Ishikawa (cell line): ENCODE results near the gene RPS6KA6.

Experiments used
- CEBPB ChIP-seq: IDR thresholded peaks from 2 replicates; pipeline ENCODE4 v1.6.1; 2012
- CREB1 ChIP-seq: IDR thresholded peaks from 2 replicates; pipeline ENCODE4 v1.6.1; 2012; ENCODE audit warnings: low read depth
- EGR1 ChIP-seq: IDR thresholded peaks from 2 replicates; pipeline ENCODE4 v1.6.1; 2012
- EP300 ChIP-seq: IDR thresholded peaks from 2 replicates; pipeline ENCODE4 v1.6.1; 2012; ENCODE audit warnings: borderline replicate concordance
- FOXM1 ChIP-seq: IDR thresholded peaks from 2 replicates; pipeline ENCODE4 v1.6.1; 2012; ENCODE audit warnings: low read depth, borderline replicate concordance
- NFIC ChIP-seq: IDR thresholded peaks from 2 replicates; pipeline ENCODE4 v1.6.1; 2012
- RAD21 ChIP-seq: IDR thresholded peaks from 2 replicates; pipeline ENCODE4 v1.6.1; 2012; ENCODE audit warnings: low read depth
- REST ChIP-seq: IDR thresholded peaks from 2 replicates; pipeline ENCODE4 v1.6.1; 2012; ENCODE audit warnings: low read depth, mild to moderate bottlenecking
- TAF1 ChIP-seq: IDR thresholded peaks from 2 replicates; pipeline ENCODE4 v1.6.1; 2012; ENCODE audit warnings: low read depth, mild to moderate bottlenecking
- TCF12 ChIP-seq: IDR thresholded peaks from 2 replicates; pipeline ENCODE4 v1.6.1; 2012; ENCODE audit warnings: low read depth
- TEAD4 ChIP-seq: IDR thresholded peaks from 2 replicates; pipeline ENCODE4 v1.6.1; 2012
- YY1 ChIP-seq: IDR thresholded peaks from 2 replicates; pipeline ENCODE4 v1.6.1; 2012; ENCODE audit warnings: low read depth
- ZBTB7A ChIP-seq: IDR thresholded peaks from 2 replicates; pipeline ENCODE4 v1.6.1; 2012; ENCODE audit warnings: low read depth
- TF ChIP-seq, protein P1 (sequence below): IDR thresholded peaks from 2 replicates; pipeline ENCODE4 v1.6.1; 2012
- TF ChIP-seq, protein P2 (sequence below): IDR thresholded peaks from 2 replicates; pipeline ENCODE4 v1.6.1; 2012

Gene RPS6KA6

DNA sequence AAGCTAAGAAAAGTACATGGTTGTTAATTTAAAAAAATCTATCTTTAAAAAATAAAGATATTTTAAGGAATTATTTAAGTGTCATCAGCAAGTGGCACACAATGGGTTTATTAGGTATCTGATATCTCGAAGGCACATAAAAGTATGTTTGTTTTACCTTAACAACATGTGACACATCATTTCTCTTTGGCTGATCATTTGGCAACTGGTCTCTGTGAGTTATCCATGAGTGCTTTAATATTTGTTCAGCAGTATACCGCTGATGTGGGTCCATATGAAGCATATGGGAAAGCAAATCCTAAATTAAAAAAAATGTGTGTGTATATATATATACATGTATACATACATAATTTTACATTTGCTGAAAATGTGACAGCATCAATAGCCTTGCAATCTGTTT is 123.2 kb downstream of the RPS6KA6 start:
- TF ChIP-seq EGR1 = no peak
- no peak for TF ChIP-seq TCF12
- no peak for TF ChIP-seq RAD21
- no peak for TF ChIP-seq TAF1
- TF ChIP-seq ZBTB7A = no peak
- TF ChIP-seq, protein P1, sequence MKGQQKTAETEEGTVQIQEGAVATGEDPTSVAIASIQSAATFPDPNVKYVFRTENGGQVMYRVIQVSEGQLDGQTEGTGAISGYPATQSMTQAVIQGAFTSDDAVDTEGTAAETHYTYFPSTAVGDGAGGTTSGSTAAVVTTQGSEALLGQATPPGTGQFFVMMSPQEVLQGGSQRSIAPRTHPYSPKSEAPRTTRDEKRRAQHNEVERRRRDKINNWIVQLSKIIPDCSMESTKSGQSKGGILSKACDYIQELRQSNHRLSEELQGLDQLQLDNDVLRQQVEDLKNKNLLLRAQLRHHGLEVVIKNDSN = no peak
- TF ChIP-seq NFIC = no peak
- TF ChIP-seq, protein P2, sequence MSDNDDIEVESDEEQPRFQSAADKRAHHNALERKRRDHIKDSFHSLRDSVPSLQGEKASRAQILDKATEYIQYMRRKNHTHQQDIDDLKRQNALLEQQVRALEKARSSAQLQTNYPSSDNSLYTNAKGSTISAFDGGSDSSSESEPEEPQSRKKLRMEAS = no peak
- no peak for TF ChIP-seq REST
- TF ChIP-seq FOXM1 = no peak
- TF ChIP-seq EP300 = no peak
- TF ChIP-seq TEAD4 = no peak
- no peak for TF ChIP-seq CEBPB
- no peak for TF ChIP-seq YY1

DNA sequence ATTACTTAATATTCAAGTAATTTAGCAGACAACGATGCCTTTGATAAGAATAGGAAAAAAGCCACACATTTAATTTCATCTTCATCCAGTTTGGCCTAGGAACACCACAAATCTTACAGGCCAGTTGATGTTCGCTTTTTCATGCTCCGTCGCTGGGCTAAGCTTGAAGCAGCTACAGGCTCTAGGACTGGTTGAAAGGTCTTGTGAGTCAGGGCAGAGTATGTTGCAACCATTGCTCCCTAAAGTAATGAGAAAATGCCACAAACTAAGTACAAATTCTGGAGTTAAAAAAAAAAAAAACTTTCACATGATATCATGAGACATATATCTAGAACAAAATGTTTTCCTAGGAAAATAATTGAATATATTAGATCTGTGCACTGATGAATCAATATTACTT is 123.8 kb downstream of the RPS6KA6 start:
- no peak for TF ChIP-seq EP300
- TF ChIP-seq, protein P1 = no peak
- TF ChIP-seq RAD21 = no peak
- TF ChIP-seq CEBPB = no peak
- TF ChIP-seq ZBTB7A = no peak
- TF ChIP-seq, protein P2 = no peak
- no peak for TF ChIP-seq NFIC
- no peak for TF ChIP-seq TEAD4
- TF ChIP-seq REST = no peak
- no peak for TF ChIP-seq TAF1
- TF ChIP-seq EGR1 = no peak
- no peak for TF ChIP-seq CREB1
- TF ChIP-seq TCF12 = no peak
- TF ChIP-seq FOXM1 = no peak
- no peak for TF ChIP-seq YY1

DNA sequence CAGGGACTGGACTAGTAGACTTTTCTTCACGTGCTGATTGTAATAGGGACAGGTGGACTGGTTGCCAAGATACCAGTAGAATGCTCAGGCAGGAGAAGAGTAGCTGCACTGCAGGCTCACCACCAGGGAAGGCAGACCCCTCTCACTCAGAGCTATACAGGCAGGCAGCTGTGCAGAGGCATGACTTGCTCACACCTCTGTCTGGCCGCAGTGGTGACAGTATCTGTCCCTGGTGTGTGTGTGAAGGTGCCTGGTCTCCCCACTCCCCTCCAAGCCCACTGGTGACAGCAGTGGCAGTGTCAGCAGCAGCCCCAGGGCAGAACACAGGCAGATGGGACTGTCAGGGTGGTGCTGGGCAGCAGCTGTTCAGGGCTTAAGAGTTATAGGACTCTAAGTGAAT is 140.7 kb downstream of the RPS6KA6 start:
- TF ChIP-seq EP300 = no peak
- no peak for TF ChIP-seq NFIC
- TF ChIP-seq CEBPB = no peak
- TF ChIP-seq ZBTB7A = no peak
- no peak for TF ChIP-seq FOXM1
- no peak for TF ChIP-seq TCF12
- no peak for TF ChIP-seq RAD21
- no peak for TF ChIP-seq CREB1
- no peak for TF ChIP-seq TAF1
- TF ChIP-seq YY1 = no peak
- no peak for TF ChIP-seq EGR1
- TF ChIP-seq, protein P2 = no peak

DNA sequence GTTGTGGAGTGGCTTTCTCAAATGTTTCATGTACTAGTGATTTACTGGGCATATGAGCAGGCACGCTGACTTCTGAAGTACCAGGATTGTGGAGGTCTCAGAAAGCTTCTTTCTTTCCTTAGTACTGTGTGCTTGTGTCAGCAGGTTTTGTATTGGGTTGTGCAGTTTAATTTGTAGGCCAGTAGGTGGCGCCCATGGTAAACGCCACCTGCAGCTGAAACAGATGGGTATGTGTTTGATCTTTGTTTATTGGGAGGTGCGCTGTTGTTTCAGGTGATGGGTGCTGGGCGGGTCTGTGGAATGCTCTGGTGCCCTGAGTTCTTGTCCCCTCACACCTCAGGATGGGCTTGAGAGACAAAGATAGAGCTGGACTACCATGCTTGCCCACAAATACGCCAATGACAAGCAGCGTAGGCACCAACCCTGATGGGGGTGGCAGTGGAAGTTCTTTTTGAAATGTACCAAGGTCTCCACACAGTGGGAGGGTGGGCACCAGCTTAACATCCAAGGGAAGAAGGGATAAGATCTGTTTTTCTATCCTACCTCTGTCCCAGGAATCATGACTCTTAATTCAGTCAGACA is 141.5 kb downstream of the RPS6KA6 start:
- TF ChIP-seq RAD21 (peak; percentile 61), CREB1 (no peak)

DNA sequence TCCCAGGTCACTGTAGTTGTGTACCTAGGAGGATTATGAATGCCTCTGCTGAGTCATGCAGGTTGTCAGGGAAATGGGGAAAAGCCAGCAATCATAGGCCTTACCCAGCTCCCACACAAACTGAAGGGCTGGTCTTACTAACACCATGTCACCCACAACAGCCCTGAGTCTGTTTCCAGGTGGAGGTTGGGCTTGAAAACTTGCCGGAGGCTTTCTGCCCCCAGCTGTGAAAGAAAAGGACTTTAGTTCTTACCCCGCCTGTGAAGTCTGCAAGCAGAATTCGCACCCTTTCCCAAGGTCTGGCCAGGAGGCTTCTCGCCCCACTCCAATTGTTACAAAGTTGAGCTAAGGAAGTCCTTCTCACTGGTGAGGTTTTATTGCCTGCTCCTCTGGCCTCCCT is 143.9 kb downstream of the RPS6KA6 start:
- TF ChIP-seq FOXM1 (no peak), ZBTB7A (no peak), EP300 (no peak), YY1 (no peak), CREB1 (no peak), NFIC (no peak), RAD21 (no peak), REST (no peak), TCF12 (no peak), TEAD4 (no peak), EGR1 (no peak), TAF1 (no peak), CEBPB (no peak)
- TF ChIP-seq, protein P1 = no peak
- TF ChIP-seq, protein P2 = no peak
